CD4-positive, alpha-beta T cell treated with Interleukin-6 at 100 ng/mL for 8 hours (primary cell): Measurements from ENCODE around the gene LDB2.

Experiments used
- DNase-seq: peaks from one replicate; pipeline ENCODE4 v3.0.0-alpha.2; 2020; ENCODE audit warnings: mixed read lengths, low spot score

Gene LDB2

DNA sequence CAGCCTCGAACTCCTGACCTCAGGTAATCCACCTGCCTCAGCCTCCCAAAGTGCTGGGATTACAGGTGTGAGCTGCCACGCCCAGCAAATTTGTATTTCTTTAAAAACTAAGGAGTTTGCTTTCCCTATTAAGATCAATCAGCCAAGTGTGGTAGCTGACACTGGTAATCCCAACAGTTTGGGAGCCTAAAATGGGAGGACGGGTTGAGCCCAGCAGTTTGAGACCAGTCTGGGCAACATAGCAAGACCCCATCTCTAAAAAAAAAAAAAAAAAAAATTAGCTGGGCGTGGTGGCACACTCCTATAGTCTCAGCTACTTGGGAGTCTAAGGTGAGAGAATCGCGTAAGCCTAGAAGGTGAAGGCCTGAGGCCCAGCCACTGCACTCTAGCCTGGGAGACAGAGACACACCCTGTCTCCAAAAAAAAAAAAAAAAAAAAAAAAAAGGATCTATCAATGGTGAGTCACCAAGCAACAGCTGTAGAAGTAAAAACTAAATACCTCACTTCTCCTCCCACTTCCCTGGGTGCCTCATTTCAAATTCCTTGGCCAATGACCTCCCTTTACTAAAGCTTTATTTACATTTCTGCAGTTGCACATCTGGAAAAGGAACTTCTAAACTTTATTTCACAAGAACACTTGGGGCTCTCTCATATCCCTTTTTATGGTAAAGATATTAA, 54.5 kb downstream of the LDB2 start:
- no peak for DNase-seq

DNA sequence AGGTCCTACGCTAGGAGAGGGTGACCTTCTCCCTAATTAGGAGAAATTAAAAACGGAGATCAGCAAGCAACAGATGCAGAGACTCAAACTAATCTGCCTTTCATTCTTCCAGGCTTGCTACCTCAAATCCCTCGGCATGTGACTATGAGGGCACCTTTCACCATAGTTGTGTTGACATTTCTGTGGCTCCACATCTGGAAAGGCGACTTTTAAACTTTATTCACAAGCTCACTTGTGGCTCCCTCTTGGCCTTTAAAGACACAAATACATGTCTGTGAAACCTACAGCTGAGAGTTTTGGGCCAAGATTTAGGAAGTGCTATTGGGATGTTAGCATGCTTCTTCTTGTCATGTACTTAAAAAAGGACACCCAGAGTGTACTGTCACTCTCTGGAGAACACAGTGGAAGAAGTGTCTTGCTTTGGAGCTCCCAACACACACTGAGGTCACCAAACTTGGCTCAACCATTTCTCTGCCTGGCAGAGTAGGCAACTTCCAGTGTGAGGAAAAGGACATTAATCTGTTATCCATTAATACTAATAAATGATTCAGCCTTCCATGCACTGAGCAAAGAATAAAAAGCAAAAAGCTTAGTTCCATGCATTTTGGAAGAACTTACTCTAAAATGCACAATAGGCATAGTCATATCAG, 60.1 kb downstream of the LDB2 start:
- DNase-seq, result no peak

DNA sequence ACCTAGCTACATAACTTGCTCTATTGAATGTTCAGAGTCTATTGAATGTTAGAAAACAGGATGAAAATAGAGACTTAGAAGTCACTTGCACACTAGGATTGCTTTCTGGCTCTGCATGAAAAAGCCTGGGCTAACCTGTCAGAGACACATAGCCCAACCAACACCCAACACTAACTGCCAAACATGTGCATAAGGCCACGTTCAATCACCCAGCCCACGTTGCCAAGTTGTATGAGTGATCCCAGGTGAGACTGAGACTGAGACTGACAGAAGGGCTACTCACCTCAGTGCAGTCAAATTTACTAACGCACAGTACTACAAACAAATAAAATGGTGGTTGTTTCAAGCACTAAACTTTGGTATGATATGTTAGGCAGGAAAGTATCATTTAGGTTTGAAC, 61.0 kb downstream of the LDB2 start:
- no peak for DNase-seq

DNA sequence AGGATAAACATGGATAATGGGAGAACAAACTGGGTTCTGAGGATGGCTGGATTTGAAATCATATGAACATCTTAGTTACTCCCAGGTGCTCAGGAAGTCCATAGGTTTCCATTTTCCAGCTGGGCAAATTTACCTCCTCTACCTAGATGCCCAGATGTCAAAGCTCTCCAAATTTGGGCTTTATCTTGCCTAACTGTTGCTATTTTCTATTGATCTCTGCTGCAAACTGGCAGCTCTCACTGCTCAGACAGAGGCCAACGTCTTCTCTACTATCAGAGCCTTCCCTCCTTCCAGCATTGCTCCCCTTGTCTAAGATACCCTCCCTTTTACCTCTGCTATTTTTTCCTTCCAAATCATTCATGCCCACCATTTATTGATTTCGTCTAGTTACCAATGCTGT, 62.1 kb downstream of the LDB2 start:
- no peak for DNase-seq

DNA sequence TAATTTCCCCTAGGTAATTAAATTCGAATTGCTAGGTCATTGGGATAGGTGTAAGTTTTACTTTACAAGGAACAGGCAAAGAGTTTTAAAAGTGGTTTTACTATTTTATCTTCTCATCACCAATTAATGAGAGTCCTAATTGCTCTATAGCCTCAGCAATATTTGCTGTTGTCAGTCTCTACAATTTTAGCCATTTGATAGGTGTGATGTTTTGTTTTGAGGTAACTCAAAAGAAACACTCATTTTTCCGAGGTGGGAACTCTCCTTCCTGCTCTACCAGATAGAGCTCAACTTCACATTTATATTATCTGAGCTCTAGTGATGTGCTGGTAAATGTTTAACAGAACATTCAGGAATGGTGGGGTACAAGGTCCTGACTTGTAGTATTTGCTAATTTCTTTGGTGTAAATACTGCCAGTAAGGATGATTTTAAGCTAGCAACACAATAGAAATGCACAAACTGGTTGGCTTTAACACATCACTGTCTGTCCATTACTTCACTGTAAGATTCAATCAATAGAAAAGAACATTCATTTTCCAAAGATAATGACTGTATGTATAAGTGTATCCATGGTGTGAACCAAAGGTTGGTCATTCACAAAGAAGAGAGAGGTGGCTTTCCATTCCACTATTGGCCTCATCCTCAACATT, 62.7 kb downstream of the LDB2 start:
- no peak for DNase-seq

DNA sequence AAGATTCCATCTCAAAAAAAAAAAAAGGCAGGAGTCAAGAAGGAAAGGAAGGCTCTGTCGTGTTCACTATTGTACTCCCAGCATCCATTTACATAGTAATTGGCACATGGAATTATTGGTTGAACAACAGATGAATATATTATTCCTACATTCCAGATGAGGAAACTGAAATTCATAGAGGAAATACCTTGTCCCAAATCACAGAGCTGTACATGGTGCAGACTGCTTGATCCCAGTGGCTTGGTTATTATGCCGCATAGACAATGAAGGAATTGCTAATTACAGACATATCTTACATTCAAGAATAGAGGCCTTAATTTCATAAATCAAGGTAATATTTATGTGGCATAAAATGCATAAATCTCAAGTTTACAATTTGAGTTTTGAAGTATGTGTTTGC, 63.6 kb downstream of the LDB2 start:
- no peak for DNase-seq

DNA sequence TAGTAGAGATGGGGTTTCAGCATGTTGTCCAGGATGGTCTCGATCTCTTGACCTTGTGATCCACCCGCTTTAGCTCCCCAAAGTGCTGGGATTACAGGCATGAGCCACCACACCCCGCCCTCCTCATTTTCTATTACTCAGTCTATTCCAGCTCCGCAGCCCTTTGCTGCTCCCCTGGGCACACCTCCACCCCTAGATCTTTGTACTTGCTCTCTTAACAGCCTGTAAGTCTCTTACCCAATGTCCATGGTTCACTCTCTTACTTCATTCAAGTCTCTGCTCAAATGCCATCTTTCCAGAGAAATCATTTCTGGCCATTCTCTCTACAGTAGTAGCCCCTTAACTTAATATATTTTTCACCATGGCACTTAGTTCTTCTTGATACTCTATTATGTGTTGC, 64.7 kb downstream of the LDB2 start:
- DNase-seq, result no peak

DNA sequence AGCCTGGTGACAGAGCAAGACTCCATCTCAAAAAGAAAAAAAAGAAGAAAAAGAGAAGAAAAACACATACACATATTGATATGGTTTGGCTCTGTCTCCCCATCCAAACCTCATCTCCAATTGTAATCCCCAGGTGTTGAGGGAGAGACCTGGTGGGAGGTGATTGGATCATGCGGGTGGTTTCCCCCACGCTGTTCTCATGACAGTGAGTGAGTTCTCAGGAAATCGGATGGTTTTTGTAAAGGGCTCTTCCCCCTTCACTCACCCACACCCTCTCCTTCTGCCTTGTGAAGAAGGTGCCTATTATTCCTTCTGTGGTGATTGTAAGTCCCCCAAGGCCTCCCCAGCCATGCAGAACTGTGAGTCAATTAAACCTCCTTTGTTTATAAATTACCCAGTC, 68.4 kb downstream of the LDB2 start:
- DNase-seq, result no peak

DNA sequence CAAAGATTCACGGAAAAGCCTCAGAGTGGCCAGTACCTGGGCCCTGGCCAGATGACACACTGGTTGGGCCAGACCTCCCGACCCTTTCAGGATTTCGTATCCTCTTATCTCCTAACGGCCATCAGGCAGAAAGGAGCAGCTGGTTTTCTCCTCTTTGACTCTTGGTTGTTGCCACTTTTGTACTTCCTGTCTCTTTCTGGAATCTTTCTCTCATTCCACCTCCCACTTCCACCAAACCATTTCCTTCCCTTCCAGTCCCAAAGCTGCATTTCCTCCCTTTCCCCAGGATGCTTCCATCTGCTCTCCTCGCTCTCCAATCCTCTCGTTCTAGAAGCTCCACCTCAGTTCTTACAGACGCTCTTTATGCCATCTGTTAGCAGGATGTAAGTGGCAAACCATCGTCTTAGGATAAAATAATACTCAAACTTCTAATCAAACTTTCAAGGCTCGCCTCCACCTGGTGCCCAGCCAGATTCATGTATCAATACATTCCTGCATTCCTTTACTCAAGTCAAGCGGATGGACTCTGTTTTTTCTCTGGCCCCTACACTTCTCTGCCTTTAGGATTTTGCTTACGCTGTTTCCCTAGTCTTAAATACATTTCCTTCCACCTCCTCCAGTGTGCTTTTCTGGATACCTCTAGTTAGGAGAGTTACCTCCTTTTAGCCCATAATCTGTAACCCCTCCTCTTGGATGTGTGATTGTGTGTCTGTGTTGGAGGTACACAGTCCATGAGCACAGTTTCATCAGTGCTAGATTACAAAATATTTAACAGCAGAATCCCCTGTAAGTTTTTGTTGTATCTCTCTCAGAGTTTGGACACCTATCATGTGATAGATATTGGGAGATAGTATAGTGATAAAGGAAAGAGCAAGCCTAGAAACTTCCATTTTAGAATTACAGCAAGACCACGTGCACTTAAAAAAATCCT, 70.4 kb downstream of the LDB2 start:
- no peak for DNase-seq

DNA sequence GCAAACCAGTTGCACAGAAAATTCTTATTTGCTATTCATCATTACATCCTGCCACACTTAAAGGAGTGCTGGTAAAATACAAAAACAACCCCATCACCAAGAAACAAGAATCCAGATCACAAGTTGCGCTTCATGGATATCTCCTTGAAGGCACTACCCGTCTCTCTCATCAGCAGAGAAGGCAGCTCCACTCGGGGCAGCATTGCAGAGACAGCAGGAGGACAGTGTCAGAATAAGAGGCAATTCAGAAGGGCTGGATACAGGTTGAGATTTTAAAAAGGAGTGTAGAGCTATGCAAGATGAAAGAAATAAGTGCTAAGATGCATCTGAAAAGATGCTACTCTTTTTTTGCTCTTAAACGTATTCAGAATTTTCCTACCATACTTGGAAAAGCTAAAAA, 71.4 kb downstream of the LDB2 start:
- DNase-seq, result no peak

DNA sequence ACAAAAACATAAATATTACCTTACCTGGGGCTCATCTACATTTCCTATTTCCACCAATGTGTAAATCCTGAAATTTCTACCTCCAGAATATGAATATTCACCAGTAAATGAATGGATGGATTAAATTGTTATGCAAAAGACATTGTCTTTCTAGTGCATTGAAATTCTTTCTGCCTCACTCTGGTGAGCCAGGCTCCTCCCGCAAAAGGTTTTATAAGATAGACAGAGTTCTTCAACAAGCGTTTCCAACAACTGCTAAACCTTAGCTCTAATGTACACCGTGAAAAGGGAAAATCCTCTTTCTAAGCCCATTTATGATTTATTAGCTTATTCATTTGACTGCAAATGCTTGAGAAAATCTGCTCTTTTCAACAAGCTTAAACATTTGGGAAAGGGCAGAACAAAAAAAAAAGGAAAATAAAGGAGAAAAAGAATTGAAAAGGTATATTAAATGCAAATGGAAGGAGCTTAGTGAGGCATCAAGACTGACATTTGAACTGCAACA, 72.0 kb downstream of the LDB2 start:
- no peak for DNase-seq

DNA sequence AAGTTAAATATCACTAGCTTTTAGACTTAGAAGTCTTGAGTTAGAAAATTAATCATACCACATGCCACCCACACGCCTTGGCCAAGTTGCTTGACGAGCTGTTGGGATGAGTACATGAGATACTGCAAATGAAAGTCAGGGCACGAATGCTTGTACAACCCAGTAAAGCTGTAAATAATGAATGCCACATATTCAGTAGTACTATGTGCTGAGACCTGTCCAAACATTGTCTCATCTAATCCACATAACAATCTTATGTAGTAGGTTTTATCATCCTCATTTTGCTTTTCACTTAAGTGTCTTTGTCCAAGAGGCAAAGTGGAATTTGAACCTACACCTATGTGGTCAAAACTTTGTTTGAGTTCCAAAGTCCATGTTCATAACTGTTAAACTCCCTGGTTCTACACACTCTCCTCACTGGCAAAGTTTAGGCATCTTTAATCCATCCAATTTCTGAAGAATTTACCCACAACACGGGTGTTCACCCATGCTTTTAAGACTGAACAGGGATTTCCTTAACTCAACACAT, 74.1 kb downstream of the LDB2 start:
- DNase-seq, result no peak

DNA sequence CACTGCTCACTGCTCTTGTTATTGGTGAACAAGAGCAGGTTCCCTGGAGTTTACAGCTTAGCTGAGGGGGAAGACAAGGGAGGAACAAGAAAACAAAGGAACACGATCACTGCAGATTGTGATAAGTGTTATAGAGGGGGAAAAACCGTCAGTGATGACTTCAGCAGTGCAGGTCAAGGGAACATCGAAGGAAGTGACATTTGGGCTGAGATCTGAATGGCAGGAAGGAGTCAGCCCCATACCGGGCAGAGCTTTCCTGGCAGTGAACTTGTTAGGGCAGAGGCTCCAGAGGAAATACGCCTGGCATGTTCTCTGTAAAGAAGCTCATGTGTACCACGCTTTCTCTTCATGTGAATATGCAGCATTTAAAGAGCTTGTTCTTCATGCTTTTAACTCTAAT, 78.1 kb downstream of the LDB2 start:
- DNase-seq, result no peak

DNA sequence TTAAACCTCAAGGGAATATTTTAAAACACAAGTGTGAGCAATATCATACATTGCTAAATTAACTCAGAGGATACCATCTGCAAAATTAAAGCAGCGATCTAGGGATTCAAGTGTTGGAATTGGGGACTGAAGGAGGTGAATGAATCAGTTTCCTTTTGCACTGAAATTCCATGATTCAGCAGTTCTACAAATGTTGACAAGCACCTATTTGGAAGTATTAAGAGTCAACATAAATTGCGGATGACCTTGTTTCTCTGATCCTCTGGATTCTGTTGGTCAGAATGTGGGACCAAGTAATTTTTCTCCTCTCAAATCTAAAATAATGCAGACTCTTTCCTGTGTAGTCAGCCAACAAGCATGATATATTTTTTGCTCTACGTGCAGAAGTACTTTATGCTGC, 78.8 kb downstream of the LDB2 start:
- no peak for DNase-seq

DNA sequence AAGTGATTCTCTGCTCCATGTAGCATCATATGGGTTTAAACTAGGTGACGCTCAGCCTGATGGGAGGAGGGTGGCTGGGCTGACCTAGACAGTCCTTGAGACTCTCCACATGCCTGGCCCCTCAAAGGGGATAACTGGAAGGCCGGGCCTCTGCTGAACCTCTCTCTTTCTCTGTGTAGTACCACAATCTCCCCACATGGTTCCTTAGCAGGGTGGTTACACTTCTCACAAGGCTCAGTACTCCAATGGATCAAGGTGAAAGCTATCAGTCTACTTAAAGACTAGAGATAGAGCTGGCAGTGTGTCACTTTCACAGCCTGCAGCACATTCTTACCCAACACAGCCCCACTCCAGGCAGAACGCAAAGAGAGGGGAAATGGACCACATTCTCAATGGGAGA, 80.4 kb downstream of the LDB2 start:
- no peak for DNase-seq

DNA sequence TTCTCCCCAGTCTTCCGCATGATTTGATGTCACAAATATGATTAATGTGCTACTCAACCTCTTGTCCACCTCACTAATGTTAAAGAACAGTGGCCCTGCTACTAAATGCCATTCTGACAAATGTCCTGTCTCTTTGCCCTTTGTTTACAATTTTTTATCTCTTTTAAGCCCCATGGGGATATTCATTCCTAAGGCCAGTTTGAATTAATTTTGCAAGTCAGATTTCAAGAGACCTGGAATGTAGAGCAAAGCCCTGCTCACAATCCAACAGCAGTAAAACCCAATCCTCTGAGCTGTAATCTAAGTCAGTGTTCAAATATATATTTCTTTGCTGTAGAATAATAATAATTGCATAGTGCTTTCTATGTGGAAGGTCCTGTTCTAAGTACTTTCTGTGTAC, 81.2 kb downstream of the LDB2 start:
- DNase-seq, result no peak

DNA sequence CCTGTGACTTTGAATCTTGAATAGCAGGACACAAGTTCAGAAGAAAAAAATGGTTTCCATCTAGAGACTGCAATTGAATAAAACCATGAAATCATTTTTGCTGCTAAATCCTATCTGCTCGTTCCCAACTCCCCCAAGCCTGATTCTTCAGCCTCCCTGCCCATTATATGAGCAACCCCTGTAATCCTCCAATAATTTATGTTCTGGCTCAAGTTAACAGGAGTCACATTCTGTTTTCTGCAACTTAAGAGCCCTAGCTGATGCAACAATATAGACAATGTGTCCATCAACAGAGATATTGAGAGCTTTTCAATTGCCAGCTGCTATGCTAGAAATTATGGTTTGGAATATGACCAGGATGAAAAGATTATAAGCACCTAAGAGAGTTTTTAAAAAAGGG, 84.1 kb downstream of the LDB2 start:
- DNase-seq, result no peak

DNA sequence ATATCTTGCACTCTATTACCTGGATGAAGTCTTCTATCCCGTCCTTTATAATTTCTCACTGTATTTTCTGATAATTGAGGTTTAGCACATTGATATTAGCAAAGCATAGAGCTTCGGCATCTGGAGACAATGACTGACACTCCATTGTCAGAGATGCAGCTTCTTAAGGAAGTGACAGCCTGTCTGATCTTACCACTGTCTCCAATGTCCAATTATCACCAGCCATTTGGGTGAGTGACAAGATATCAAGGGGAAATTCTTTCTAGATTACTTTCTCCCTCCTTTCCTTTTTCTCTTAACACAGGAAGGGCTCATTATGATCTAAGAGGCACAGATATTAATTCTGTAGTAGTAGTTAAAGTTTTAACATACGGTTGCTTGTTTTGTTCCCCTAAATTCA, 86.4 kb downstream of the LDB2 start:
- DNase-seq, result no peak

DNA sequence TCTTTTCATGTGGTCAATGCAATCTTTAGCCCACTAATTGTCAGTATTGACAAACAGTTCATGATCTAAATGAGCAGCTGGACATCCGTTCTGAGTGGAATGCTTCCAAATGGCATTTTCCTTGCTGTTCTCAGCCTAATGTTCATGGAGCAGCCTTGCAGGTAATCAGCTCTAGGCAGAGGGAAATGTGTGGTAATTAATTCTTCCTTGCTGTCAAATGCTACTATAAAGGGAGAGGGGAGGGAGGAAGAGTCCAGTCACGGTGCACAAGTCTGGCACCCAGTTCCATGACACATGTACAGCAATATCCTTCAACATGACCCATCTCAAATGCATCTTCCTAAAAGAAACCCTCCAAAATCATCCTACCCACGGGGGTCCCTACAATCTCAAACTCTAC, 88.5 kb downstream of the LDB2 start:
- no peak for DNase-seq

DNA sequence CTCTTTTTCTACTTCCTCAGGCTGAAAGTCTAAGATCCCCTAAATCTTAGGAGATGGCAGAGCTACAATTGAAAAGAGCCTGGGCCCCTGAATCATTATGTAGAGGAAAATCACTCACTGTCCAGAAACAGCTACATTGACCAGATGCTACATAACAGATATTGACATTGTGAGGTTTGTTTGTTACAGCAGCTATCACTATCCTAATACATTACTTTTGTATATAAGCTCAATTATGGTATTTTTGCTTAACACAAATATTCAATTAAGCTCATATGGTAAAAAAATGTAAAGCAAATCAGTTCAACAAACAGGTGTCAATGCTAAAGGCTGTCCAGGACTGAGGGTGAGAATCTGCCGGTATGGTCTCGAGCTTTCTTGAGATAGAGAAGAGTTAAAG, 89.4 kb downstream of the LDB2 start:
- DNase-seq, result no peak

DNA sequence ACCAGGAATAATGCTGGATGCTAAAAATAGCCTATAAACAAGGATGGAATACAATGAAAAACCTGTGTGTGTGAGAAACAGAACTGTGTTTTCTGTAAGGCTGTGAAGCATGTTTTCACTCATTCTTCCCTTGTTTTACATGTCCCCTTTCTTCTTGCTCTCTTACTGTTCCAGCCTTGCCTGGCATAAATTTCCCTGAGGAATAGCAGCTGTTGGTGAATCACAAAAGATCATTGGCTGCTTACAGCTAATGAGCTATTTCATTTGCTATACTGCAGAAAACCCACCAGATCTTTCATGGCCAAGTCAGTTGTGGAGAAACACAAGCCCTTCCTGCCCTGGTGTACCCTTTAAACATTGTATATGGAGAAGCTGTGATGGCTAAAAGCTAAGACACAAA, 91.1 kb downstream of the LDB2 start:
- no peak for DNase-seq

DNA sequence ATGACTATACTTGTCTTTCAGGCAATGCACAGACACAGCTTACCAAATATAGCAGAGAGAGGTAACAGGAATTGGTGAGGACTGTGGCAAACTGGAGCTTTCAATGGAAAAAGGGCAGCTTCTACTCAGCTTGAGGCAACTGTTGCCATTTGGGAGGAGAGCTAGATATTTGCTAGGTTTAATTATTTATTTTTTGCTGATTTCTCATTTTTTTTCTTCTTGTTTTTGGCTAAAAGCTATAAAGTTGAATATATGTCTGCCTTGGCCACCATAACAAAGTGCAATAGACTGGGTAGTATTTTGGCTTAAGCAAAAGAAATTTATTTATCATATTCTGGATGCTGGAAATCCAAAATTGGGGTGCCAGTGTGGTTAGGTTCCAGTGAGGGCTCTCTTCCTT, 93.9 kb downstream of the LDB2 start:
- no peak for DNase-seq
